Kidney (tissue), 14 donors: ENCODE measurements around the gene PPFIBP2. TPM values are rescaled to one million over a fixed set of nuclear protein-coding genes. Genes with fewer than 3 reads are reported as not detected.

Experiments
- DNase-seq, 5 donors: peaks; one replicate each; pipeline ENCODE4 v3.0.0-alpha.2; 2013 to 2020
- FAIRE-seq: peaks from 2 replicates; lab custom pipeline; 2012; peaks lifted over from hg19 to GRCh38; lab: Jason Lieb, UNC
- H3K27ac ChIP-seq, 2 donors: one replicate each; pipeline ENCODE4 v1.7.0; 2013; ENCODE audit warnings: low read depth in 2 of 2, low read length in 2 of 2, inconsistent platforms in 1 of 2
- H3K27me3 ChIP-seq: one replicate; pipeline ENCODE4 v1.7.1; 2013; ENCODE audit warnings: low read length, inconsistent platforms; ENCODE audit not compliant: control insufficient read depth, insufficient read depth
- H3K36me3 ChIP-seq, 3 donors: one replicate each; pipeline versions ENCODE4 v1.7.0 to v1.7.1; 2013; ENCODE audit warnings: low read length in 3 of 3, control low read depth in 1 of 3, inconsistent platforms in 1 of 3; ENCODE audit not compliant: insufficient read depth in 3 of 3, control insufficient read depth in 2 of 3
- H3K4me1 ChIP-seq, 3 donors: one replicate each; pipeline versions ENCODE4 v1.7.0 to v1.7.1; 2013; ENCODE audit warnings: low read length in 3 of 3, inconsistent platforms in 1 of 3, low read depth in 1 of 3; ENCODE audit not compliant: control insufficient read depth in 2 of 3, insufficient read depth in 2 of 3
- H3K4me3 ChIP-seq, 3 donors: one replicate each; pipeline versions ENCODE4 v1.7.0 to v1.8.1; 2013; ENCODE audit warnings: low read length in 3 of 3, control low read depth in 1 of 3, inconsistent platforms in 1 of 3
- H3K9ac ChIP-seq, 3 donors: one replicate each; pipeline versions ENCODE4 v1.7.0 to v1.7.1; 2013; ENCODE audit warnings: low read length in 3 of 3, control low read depth in 1 of 3, inconsistent platforms in 1 of 3
- H3K9me3 ChIP-seq, 3 donors: one replicate each; pipeline versions ENCODE4 v1.7.0 to v1.7.1; 2013; ENCODE audit warnings: low read length in 3 of 3, control low read depth in 1 of 3, inconsistent platforms in 1 of 3; ENCODE audit not compliant: control insufficient read depth in 2 of 3, insufficient read depth in 1 of 3
- intact Hi-C: fragments of 100-400 bp; cut with DNase I; formaldehyde crosslinking; loops from one replicate; pipeline ENCODE4 v1.11.1; 2022
- polyA plus RNA-seq: library from polyadenylated mRNA; stranded (reverse); fragments of 350-450 nt; fragmentation: Illumina TruSeq; extraction: RNeasy Lipid Tissue Mini Kit (QIAGEN cat#74804); gene quantifications from one replicate; pipeline ENCODE4 v1.2.3, GENCODE V29; 2014; ENCODE audit warnings: low read depth, low replicate concordance; ENCODE audit not compliant: insufficient read depth
- total RNA-seq: library from RNA; stranded (reverse); fragmentation: NEBNext Ultra II Directional; extraction: Animal tissue kit (Norgen Biotek cat#: 25700); gene quantifications from one replicate; pipeline ENCODE4 v1.2.1, GENCODE V29; 2021
- TF ChIP-seq, protein P1 (sequence below): IDR thresholded peaks from 3 replicates; pipeline ENCODE4 v1.5.1; 2012; ENCODE audit warnings: mild to moderate bottlenecking, moderate library complexity, borderline replicate concordance; ENCODE audit not compliant: insufficient read depth; ENCODE audit errors: extremely low read depth
- donor health status: control.
- donor health status: control.
- donor health status: control.
- donor health status: control.
- donor health status: control.
- donor health status: DM: yes; HTN: yes; CAD: no.
- donor health status: Normal renal cell carcinoma (clear cell type).

PPFIBP2 gene
- total and polyA plus RNA-seq, 2 donors from 2014 or later: 31.6 to 44.4 TPM

GRCh38 chr11:7622721-7623120 lies 108.9 kb downstream of the PPFIBP2 start:
- Histone ChIP-seq H3K27me3 (no peaks in the 10 kb centered on the region), H3K36me3 (peaks cover 4 to 35% (median 21%) of the 10 kb centered on the region in 3 donors), H3K27ac (no peak overlapping the region), H3K4me1 (no peaks in the 10 kb centered on the region), H3K4me3 (no peak overlapping the region), H3K9ac (no peak overlapping the region), H3K9me3 (no peaks in the 10 kb centered on the region)
- intact Hi-C loops: no loop called here
- DNase-seq (no peak), FAIRE-seq (no peak)
- TF ChIP-seq, protein P1, sequence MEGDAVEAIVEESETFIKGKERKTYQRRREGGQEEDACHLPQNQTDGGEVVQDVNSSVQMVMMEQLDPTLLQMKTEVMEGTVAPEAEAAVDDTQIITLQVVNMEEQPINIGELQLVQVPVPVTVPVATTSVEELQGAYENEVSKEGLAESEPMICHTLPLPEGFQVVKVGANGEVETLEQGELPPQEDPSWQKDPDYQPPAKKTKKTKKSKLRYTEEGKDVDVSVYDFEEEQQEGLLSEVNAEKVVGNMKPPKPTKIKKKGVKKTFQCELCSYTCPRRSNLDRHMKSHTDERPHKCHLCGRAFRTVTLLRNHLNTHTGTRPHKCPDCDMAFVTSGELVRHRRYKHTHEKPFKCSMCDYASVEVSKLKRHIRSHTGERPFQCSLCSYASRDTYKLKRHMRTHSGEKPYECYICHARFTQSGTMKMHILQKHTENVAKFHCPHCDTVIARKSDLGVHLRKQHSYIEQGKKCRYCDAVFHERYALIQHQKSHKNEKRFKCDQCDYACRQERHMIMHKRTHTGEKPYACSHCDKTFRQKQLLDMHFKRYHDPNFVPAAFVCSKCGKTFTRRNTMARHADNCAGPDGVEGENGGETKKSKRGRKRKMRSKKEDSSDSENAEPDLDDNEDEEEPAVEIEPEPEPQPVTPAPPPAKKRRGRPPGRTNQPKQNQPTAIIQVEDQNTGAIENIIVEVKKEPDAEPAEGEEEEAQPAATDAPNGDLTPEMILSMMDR: no peak

DNA sequence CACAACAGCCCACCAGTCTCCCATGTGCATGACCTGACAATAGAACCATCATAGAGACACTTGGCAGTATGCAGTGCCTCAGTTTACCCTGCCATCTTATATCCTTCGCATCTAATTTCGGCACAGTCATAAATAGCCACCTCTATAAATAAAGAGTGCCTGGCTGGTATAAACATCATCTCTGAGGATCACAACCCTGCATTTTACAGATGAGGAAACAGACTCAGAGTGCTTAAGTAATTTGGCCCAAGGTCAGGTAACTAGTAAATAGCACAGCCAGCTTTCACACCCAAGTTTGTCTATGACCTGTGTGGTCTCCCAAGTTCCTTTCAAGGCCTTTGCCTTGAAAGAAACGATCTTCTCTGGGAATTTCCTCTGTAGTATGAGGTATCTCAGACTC lies 114.9 kb downstream of the PPFIBP2 start:
- no peak overlapping the region for H3K27ac ChIP-seq
- H3K9ac ChIP-seq: no peak overlapping the region
- no peaks in the 10 kb centered on the region for H3K4me1 ChIP-seq
- intact Hi-C loops: no loop called here
- no peaks in the 10 kb centered on the region for H3K27me3 ChIP-seq
- H3K36me3 ChIP-seq: peaks cover 6 to 65% (median 53%) of the 10 kb centered on the region in 3 donors
- TF ChIP-seq, protein P1: no peak
- FAIRE-seq: no peak
- no peak overlapping the region for H3K4me3 ChIP-seq
- no peak for DNase-seq
- H3K9me3 ChIP-seq: no peaks in the 10 kb centered on the region

- H3K4me1 ChIP-seq: no peaks in the 10 kb centered on the region
- H3K36me3 ChIP-seq: peaks cover 6 to 65% (median 59%) of the 10 kb centered on the region in 3 donors
- H3K27ac ChIP-seq: no peak overlapping the region
- H3K9me3 ChIP-seq: no peaks in the 10 kb centered on the region
- H3K27me3 ChIP-seq: no peaks in the 10 kb centered on the region
- intact Hi-C loops: no loop called here
- DNase-seq: no peak
- no peak overlapping the region for H3K9ac ChIP-seq
- FAIRE-seq: no peak
- TF ChIP-seq, protein P1: no peak
- H3K4me3 ChIP-seq: no peak overlapping the region
Measured at GRCh38 chr11:7630002-7630401, 116.2 kb downstream of the PPFIBP2 start.

DNA sequence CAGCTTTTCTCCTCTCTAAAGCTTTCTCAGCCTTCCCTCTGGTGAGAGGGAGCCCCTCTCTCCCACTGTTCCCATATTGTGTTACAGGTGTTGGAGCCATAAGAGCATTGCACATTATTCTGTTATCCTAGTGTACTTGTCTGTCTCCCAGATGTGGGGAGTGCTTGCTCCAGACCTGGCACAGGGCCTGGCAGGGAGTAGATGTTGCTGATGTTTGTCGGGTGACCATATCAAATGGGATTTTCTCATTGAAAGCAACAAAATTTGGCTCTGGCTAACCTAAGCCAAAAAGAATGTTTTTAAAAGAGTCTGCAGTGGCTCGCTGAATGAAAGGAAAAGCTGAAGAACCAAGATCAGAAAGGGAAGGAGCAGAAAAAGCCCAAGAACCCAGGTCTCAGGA lies 118.4 kb downstream of the PPFIBP2 start:
- Histone ChIP-seq H3K9me3 (no peaks in the 10 kb centered on the region), H3K9ac (no peak overlapping the region), H3K27ac (no peak overlapping the region), H3K27me3 (no peaks in the 10 kb centered on the region), H3K36me3 (peaks cover 4 to 72% (median 58%) of the 10 kb centered on the region in 3 donors), H3K4me1 (no peaks in the 10 kb centered on the region), H3K4me3 (no peak overlapping the region)
- FAIRE-seq (no peak), DNase-seq (no peak)
- intact Hi-C loops: no loop called here
- TF ChIP-seq, protein P1: no peak
